ENCODE results near the gene HYAL3.

GRCh38 chr3:50336452-50337174 is 37.4 kb upstream of the HYAL3 start:
- TF ChIP-seq CTCF (IDR thresholded peaks at IDR 0.05) (no peak), POLR2A (IDR thresholded peaks at IDR 0.05) (no peak)

Data from lower leg skin (tissue), 3 donors.